K562 (cell line): Measurements from ENCODE around the gene HSPA4L. TPM values are rescaled to one million over a fixed set of nuclear protein-coding genes. Genes with fewer than 3 reads are reported as not detected.

Experiments
- ADNP ChIP-seq: fragments of 200-800 bp; sonication (Bioruptor generic); IDR thresholded peaks from 2 replicates; pipeline ENCODE4 v1.6.1; 2016; ENCODE audit warnings: missing genetic modification characterization, missing compliant biosample characterization
- ARID1B ChIP-seq: fragments of 450-650 bp; IDR thresholded peaks from 2 replicates; pipeline ENCODE4 v1.6.1; 2016; ENCODE audit warnings: antibody characterized with exemption, mild to moderate bottlenecking, inconsistent platforms
- ARID4B ChIP-seq: sonication (generic); formaldehyde crosslinking; IDR thresholded peaks from 2 replicates; pipeline ENCODE4 v1.8.0; 2022; ENCODE audit warnings: mild to moderate bottlenecking, missing genetic modification reagents
- CBFB ChIP-seq: sonication (generic); formaldehyde crosslinking; IDR thresholded peaks from 2 replicates; pipeline ENCODE4 v1.4.0; 2020; ENCODE audit warnings: mild to moderate bottlenecking, missing genetic modification reagents
- CC2D1A ChIP-seq: fragments of 450-650 bp; IDR thresholded peaks from 2 replicates; pipeline ENCODE4 v1.6.1; 2017; ENCODE audit warnings: mild to moderate bottlenecking
- EP300 ChIP-seq: IDR thresholded peaks from 2 replicates; pipeline ENCODE4 v1.6.1; 2012; ENCODE audit warnings: low read length, improper control_type of control experiment
- ESRRB ChIP-seq: fragments of 250-450 bp; sonication (Bioruptor Pico); IDR thresholded peaks from 2 replicates; pipeline ENCODE4 v1.5.0; 2020; ENCODE audit warnings: mild to moderate bottlenecking, moderate library complexity, borderline replicate concordance
- ETV1 ChIP-seq: fragments of 450-650 bp; conservative IDR thresholded peaks from 2 replicates; pipeline ENCODE4 v1.6.1; 2016; ENCODE audit warnings: missing genetic modification characterization, control low read depth, low read depth, missing compliant biosample characterization
- ILF3 ChIP-seq: fragments of 450-650 bp; IDR thresholded peaks from 2 replicates; pipeline ENCODE4 v1.6.1; 2018; ENCODE audit warnings: antibody characterized with exemption, mild to moderate bottlenecking, moderate library complexity, borderline replicate concordance
- NCOA6 ChIP-seq: fragments of 450-650 bp; IDR thresholded peaks from 2 replicates; pipeline ENCODE4 v1.6.1; 2017; ENCODE audit warnings: mild to moderate bottlenecking
- NCOR1 ChIP-seq: fragments of 450-650 bp; IDR thresholded peaks from 2 replicates; pipeline ENCODE4 v1.6.1; 2016; ENCODE audit warnings: mild to moderate bottlenecking, moderate library complexity
- NFIC ChIP-seq: fragments of 450-650 bp; IDR thresholded peaks from 2 replicates; pipeline ENCODE4 v1.6.1; 2017; ENCODE audit warnings: mild to moderate bottlenecking, inconsistent platforms
- NR3C1 ChIP-seq: sonication (generic); formaldehyde crosslinking; IDR thresholded peaks from 2 replicates; pipeline ENCODE4 v1.8.1; 2022; ENCODE audit warnings: missing genetic modification reagents
- PML ChIP-seq: IDR thresholded peaks from 2 replicates; pipeline ENCODE4 v1.6.1; 2012; ENCODE audit warnings: low read length, inconsistent platforms
- SOX6 ChIP-seq: fragments of 450-650 bp; IDR thresholded peaks from 2 replicates; pipeline ENCODE4 v1.6.1; 2014; ENCODE audit warnings: mild to moderate bottlenecking
- TRIM25 ChIP-seq: fragments of 450-650 bp; IDR thresholded peaks from 2 replicates; pipeline ENCODE4 v1.7.0; 2016; ENCODE audit warnings: borderline replicate concordance
- ZBTB2 ChIP-seq: fragments of 450-650 bp; IDR thresholded peaks from 2 replicates; pipeline ENCODE4 v1.6.1; 2016; ENCODE audit warnings: antibody characterized with exemption
- ZNF224 ChIP-seq: sonication (generic); formaldehyde crosslinking; IDR thresholded peaks from 2 replicates; pipeline ENCODE4 v1.8.0; 2022; ENCODE audit warnings: mild to moderate bottlenecking, missing genetic modification reagents
- ZNF592 ChIP-seq: fragments of 450-650 bp; IDR thresholded peaks from 2 replicates; pipeline ENCODE4 v1.6.1; 2017; ENCODE audit warnings: antibody characterized with exemption, mild to moderate bottlenecking
- polyA plus RNA-seq, 8 experiments: library from polyadenylated mRNA; depleted of rRNA in 4 of 8; stranded (reverse) in 5 of 8; unstranded in 3 of 8; fragments of >200 nt; fragmentation: Nextera tagmentation in 2 of 8; fragmentation: Illumina TruSeq in 1 of 8; extraction: Ambion mirVana in 2 of 8; extraction: Trizol in 1 of 8; gene quantifications; 2 replicates each; pipeline versions ENCODE4 v1.2.1 to v1.2.3, GENCODE V29; 2011 to 2014; ENCODE audit warnings: inconsistent platforms in 1 of 8, missing spikeins in 1 of 8
- total RNA-seq, 7 experiments: library from RNA; depleted of rRNA in 6 of 7; stranded (reverse); fragments of >200 nt in 6 of 7; fragmentation: Illumina TruSeq in 2 of 7; extraction: Trizol in 2 of 7; gene quantifications; 2 replicates each; pipeline versions ENCODE4 v1.2.1 to v1.2.3, GENCODE V29; 2011 to 2021; ENCODE audit warnings: low replicate concordance in 1 of 7

HSPA4L gene
- total and polyA plus RNA-seq, 9 of the 15 experiments (the other 6 are each of a cell fraction or from before 2014, with no cell fraction given) = 12.3 to 37.0 (median 21.7) TPM

GRCh38 chr4:127737295-127737694 lies 44.8 kb upstream of the HSPA4L start (continued):
- no peak for TF ChIP-seq ZNF592
- TF ChIP-seq CC2D1A = no peak
- TF ChIP-seq ARID1B = peak; percentile 89
- no peak for TF ChIP-seq ZNF224 (CRISPR knock-in tag)
- peak; percentile 59; the same call in 1 of the 2 replicates for TF ChIP-seq SOX6
- TF ChIP-seq ZBTB2 = no peak
- peak; percentile 66; the same call in 1 of the 2 replicates for TF ChIP-seq EP300
- TF ChIP-seq ILF3 = no peak
- no peak for TF ChIP-seq NCOA6
- TF ChIP-seq ESRRB (CRISPR knock-in tag) = no peak
- no peak for TF ChIP-seq ADNP (tag)
- TF ChIP-seq CBFB (CRISPR knock-in tag) = no peak
- no peak for TF ChIP-seq TRIM25
- no peak for TF ChIP-seq ARID4B (CRISPR knock-in tag)
- TF ChIP-seq PML = peak; percentile 57; the same call in 1 of the 2 replicates
- no peak for TF ChIP-seq NR3C1 (CRISPR knock-in tag)
- no peak for TF ChIP-seq ETV1
- TF ChIP-seq NFIC = peak; percentile 36; the same call in 1 of the 2 replicates
- TF ChIP-seq NCOR1 = peak; percentile 71
